ENCODE results near the gene ONECUT2.

DNA sequence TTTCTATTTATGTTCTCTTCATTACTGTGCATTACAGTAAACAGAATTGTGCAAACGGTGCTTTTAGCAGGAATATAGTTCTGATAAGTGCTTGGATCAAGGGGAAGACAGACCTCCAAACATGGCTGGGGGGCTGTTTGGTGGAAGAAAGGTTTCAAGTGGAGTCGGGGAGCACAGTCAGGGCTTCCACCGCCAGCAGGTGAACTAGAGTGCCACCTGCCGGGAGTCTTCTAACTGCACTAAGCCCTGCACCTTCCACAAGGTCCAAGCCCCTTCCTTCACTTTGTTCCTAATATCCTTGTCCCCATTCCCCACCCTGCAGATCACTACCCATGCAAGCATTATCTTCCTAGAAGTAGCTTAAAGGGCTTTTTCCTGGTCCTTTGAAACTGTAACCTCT lies 11.1 kb downstream of the ONECUT2 start:
- TF ChIP-seq CTCF (IDR thresholded peaks at IDR 0.05; ENCODE audit: low read depth, low read length, missing input control) (peak; percentile 30), ZBTB33 (IDR thresholded peaks at IDR 0.05) (no peak), YY1 (IDR thresholded peaks at IDR 0.05) (no peak), EGR1 (IDR thresholded peaks at IDR 0.05; ENCODE audit: low read depth in 2 of 2) (no peak), JUND (IDR thresholded peaks at IDR 0.05) (no peak), SP1 (IDR thresholded peaks at IDR 0.05) (no peak), FOXA1 (IDR thresholded peaks at IDR 0.05) (no peak), RAD21 (IDR thresholded peaks at IDR 0.05) (peak; percentile 54 to 66), FOXA2 (IDR thresholded peaks at IDR 0.05) (no peak), RXRA (IDR thresholded peaks at IDR 0.05) (no peak), GABPA (IDR thresholded peaks at IDR 0.05 in 1 of 2, conservative IDR thresholded peaks at IDR 0.05 in 1 of 2) (no peak)
- TF ChIP-seq, protein P1, sequence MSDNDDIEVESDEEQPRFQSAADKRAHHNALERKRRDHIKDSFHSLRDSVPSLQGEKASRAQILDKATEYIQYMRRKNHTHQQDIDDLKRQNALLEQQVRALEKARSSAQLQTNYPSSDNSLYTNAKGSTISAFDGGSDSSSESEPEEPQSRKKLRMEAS (IDR thresholded peaks at IDR 0.05): no peak
- TF ChIP-seq, protein P2, sequence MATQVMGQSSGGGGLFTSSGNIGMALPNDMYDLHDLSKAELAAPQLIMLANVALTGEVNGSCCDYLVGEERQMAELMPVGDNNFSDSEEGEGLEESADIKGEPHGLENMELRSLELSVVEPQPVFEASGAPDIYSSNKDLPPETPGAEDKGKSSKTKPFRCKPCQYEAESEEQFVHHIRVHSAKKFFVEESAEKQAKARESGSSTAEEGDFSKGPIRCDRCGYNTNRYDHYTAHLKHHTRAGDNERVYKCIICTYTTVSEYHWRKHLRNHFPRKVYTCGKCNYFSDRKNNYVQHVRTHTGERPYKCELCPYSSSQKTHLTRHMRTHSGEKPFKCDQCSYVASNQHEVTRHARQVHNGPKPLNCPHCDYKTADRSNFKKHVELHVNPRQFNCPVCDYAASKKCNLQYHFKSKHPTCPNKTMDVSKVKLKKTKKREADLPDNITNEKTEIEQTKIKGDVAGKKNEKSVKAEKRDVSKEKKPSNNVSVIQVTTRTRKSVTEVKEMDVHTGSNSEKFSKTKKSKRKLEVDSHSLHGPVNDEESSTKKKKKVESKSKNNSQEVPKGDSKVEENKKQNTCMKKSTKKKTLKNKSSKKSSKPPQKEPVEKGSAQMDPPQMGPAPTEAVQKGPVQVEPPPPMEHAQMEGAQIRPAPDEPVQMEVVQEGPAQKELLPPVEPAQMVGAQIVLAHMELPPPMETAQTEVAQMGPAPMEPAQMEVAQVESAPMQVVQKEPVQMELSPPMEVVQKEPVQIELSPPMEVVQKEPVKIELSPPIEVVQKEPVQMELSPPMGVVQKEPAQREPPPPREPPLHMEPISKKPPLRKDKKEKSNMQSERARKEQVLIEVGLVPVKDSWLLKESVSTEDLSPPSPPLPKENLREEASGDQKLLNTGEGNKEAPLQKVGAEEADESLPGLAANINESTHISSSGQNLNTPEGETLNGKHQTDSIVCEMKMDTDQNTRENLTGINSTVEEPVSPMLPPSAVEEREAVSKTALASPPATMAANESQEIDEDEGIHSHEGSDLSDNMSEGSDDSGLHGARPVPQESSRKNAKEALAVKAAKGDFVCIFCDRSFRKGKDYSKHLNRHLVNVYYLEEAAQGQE (IDR thresholded peaks at IDR 0.05): no peak
